ENCODE results near the gene RRAS. TPM values are rescaled to one million over a fixed set of nuclear protein-coding genes. Genes with fewer than 3 reads are reported as not detected.

RRAS gene
- total and polyA plus RNA-seq, 2 of the 4 experiments (the other 2 are of a cell fraction) = 50.2 to 241 TPM

DNA sequence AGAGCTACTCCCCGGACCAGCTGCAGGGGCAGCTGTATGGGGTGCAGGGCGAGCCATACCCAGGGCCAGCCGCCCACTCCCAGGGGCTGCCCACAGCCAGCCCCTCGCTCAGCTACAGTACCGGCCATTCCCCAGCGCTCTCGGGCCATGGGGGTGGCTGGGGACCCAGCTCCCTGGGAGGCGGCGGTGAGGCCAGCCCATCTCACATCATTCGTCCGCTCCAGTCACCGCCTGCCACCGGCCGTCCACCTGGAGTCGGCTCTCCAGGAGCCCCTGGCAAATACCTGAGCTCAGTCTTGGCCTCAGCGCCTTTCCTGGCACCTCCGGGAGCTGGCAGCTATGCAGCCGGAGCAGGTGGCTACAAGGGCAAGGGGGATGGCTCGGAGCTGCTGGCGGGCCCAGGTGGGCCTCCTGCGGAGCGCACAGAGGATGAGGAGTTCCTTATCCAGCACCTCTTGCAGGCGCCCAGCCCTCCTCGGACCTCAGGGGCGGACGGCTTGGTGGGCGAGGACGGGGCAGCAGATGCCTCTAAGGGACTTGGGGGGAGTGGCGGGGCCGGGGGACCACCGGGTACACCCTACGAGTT, 44.0 kb downstream of the RRAS start:
- Histone ChIP-seq H2AK9ac (replicated peaks; ENCODE audit: low read depth, low read length, poor library complexity) (no peak overlapping the region), H3K27me3 (ENCODE audit: control insufficient read depth, insufficient read depth, low read length) (no peaks in the 10 kb centered on the region), H3K4me3 (ENCODE audit: insufficient read depth, low read depth, low read length) (no peak overlapping the region), H2BK15ac (ENCODE audit: low read depth, low read length) (no peak overlapping the region), H2BK120ac (ENCODE audit: low read depth, low read length) (no peak overlapping the region), H3K4me1 (ENCODE audit: control insufficient read depth, insufficient read depth, low read length) (peaks cover 7% of the 10 kb centered on the region; the same call in 1 of the 2 replicates), H4K5ac (ENCODE audit: low read depth, low read length) (no peak overlapping the region), H2BK5ac (ENCODE audit: low read depth, low read length, poor library complexity, severe bottlenecking) (no peak overlapping the region), H3K4ac (ENCODE audit: low read depth, low read length) (no peak overlapping the region), H3K9me1 (ENCODE audit: insufficient read depth, low read length) (peaks cover 3% of the 10 kb centered on the region; the same call in 1 of the 2 replicates), H3K18ac (ENCODE audit: low read depth, low read length) (no peak overlapping the region), H3K56ac (ENCODE audit: extremely low read depth, insufficient read depth, low read length) (no peak overlapping the region), H2AK5ac (ENCODE audit: low read depth, low read length) (no peak overlapping the region), H3K36me3 (ENCODE audit: control insufficient read depth, insufficient read depth, low read length) (peaks cover 54% of the 10 kb centered on the region), H3K14ac (replicated peaks; ENCODE audit: low read depth, low read length) (no peak overlapping the region), H3K9me3 (ENCODE audit: control insufficient read depth, insufficient read depth, low read length) (no peaks in the 10 kb centered on the region), H4K8ac (ENCODE audit: low read depth in 2 of 2, low read length in 2 of 2) (no peak overlapping the region), H3K23ac (ENCODE audit: low read depth, low read length) (no peak overlapping the region), H2BK20ac (ENCODE audit: low read depth, low read length) (no peak overlapping the region), H3K4me2 (ENCODE audit: low read depth, low read length) (no peak overlapping the region), H3K79me1 (ENCODE audit: low read depth in 1 of 2, low read length in 2 of 2) (peaks cover 18 to 44% of the 10 kb centered on the region in 2 experiments), H4K91ac (ENCODE audit: insufficient read depth, low read depth, low read length) (no peak overlapping the region), H2AFZ (replicated peaks; ENCODE audit: low read length, poor library complexity) (no peak overlapping the region), H4K20me1 (ENCODE audit: insufficient read depth, low read length) (peaks cover 39% of the 10 kb centered on the region), H3K27ac (ENCODE audit: insufficient read depth, low read length) (no peak overlapping the region), H3K9ac (ENCODE audit: low read depth, low read length) (no peak overlapping the region)
- BruUV-seq (replicated peaks) = TSS peak; percentile 36
- CTCF ChIA-PET = no interaction called here
- intact Hi-C loops (cut with micrococcal nuclease) (no loop called here), dilution Hi-C loops (cut with HindIII; ENCODE audit: low sequenced_read_pairs, unreplicated experiment) (no loop called here), in situ Hi-C loops (cut with MboI; ENCODE audit: low sequenced_read_pairs) (no loop called here)
- DNase-seq (no peak), ATAC-seq (ENCODE audit: low read depth) (no peak)
- TF ChIP-seq MXI1 (IDR thresholded peaks at IDR 0.05; ENCODE audit: borderline replicate concordance, low read depth, low read length) (no peak), MAZ (IDR thresholded peaks at IDR 0.05; ENCODE audit: borderline replicate concordance, low read depth, low read length) (no peak), NFE2L2 (IDR thresholded peaks at IDR 0.05; ENCODE audit: low read depth, low read length) (no peak), SMC3 (IDR thresholded peaks at IDR 0.05; ENCODE audit: low read depth, low read length) (no peak), CEBPB (IDR thresholded peaks at IDR 0.05; ENCODE audit: low read depth, low read length) (no peak), RFX5 (IDR thresholded peaks at IDR 0.05; ENCODE audit: low read depth, low read length) (no peak), POLR2A (IDR thresholded peaks at IDR 0.05; ENCODE audit: low read depth, low read length) (no peak), BHLHE40 (IDR thresholded peaks at IDR 0.05; ENCODE audit: low read depth, low read length) (no peak), CHD1 (IDR thresholded peaks at IDR 0.05; ENCODE audit: low read depth, low read length) (no peak), RAD21 (IDR thresholded peaks at IDR 0.05; ENCODE audit: low read length) (no peak), RCOR1 (IDR thresholded peaks at IDR 0.05; ENCODE audit: insufficient replicate concordance, low read length) (no peak), MAFK (IDR thresholded peaks at IDR 0.05; ENCODE audit: low read depth, low read length) (no peak), FOS (IDR thresholded peaks at IDR 0.05; ENCODE audit: low read depth, low read length) (no peak)
- TF ChIP-seq, protein P1, sequence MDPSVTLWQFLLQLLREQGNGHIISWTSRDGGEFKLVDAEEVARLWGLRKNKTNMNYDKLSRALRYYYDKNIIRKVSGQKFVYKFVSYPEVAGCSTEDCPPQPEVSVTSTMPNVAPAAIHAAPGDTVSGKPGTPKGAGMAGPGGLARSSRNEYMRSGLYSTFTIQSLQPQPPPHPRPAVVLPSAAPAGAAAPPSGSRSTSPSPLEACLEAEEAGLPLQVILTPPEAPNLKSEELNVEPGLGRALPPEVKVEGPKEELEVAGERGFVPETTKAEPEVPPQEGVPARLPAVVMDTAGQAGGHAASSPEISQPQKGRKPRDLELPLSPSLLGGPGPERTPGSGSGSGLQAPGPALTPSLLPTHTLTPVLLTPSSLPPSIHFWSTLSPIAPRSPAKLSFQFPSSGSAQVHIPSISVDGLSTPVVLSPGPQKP (IDR thresholded peaks at IDR 0.05; ENCODE audit: borderline replicate concordance, low read depth, low read length) = no peak
- TF ChIP-seq, protein P2, sequence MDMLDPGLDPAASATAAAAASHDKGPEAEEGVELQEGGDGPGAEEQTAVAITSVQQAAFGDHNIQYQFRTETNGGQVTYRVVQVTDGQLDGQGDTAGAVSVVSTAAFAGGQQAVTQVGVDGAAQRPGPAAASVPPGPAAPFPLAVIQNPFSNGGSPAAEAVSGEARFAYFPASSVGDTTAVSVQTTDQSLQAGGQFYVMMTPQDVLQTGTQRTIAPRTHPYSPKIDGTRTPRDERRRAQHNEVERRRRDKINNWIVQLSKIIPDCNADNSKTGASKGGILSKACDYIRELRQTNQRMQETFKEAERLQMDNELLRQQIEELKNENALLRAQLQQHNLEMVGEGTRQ (IDR thresholded peaks at IDR 0.05; ENCODE audit: low read depth, low read length) = no peak
- TF ChIP-seq, protein P3, sequence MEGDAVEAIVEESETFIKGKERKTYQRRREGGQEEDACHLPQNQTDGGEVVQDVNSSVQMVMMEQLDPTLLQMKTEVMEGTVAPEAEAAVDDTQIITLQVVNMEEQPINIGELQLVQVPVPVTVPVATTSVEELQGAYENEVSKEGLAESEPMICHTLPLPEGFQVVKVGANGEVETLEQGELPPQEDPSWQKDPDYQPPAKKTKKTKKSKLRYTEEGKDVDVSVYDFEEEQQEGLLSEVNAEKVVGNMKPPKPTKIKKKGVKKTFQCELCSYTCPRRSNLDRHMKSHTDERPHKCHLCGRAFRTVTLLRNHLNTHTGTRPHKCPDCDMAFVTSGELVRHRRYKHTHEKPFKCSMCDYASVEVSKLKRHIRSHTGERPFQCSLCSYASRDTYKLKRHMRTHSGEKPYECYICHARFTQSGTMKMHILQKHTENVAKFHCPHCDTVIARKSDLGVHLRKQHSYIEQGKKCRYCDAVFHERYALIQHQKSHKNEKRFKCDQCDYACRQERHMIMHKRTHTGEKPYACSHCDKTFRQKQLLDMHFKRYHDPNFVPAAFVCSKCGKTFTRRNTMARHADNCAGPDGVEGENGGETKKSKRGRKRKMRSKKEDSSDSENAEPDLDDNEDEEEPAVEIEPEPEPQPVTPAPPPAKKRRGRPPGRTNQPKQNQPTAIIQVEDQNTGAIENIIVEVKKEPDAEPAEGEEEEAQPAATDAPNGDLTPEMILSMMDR (conservative IDR thresholded peaks at IDR 0.05; ENCODE audit: low read depth, low read length) = no peak
- 98% methylated on average over 17 of the region's 32 CpGs; no CpG with 5 or more reads in 1 of the 2 experiments for WGBS, 2 experiments (ENCODE audit: extremely low coverage in 2 of 2, insufficient read length in 1 of 2)
- POLR2A ChIA-PET (ENCODE audit: unreplicated experiment) = no interaction called here

All from IMR-90 (cell line).